GF-D8 (cell line): Measurements from ENCODE around the gene CPZ.

Source experiments
- DNase-seq: peaks from one replicate; lab custom pipeline; 2025; lab: John Stamatoyannopoulos, UW

CPZ gene

GRCh38 chr4:8595237-8596087 is 2.9 kb downstream of the CPZ start:
- DNase-seq = no peak

GRCh38 chr4:8596891-8597290 is 4.3 kb downstream of the CPZ start:
- no peak for DNase-seq

GRCh38 chr4:8597319-8597718 is 4.8 kb downstream of the CPZ start:
- no peak for DNase-seq

GRCh38 chr4:8597791-8598190 is 5.2 kb downstream of the CPZ start:
- DNase-seq = no peak

- no peak for DNase-seq
Observed at GRCh38 chr4:8598391-8599090, 6.0 kb downstream of the CPZ start.

GRCh38 chr4:8599091-8599460 is 6.5 kb downstream of the CPZ start:
- DNase-seq = no peak

GRCh38 chr4:8599657-8600056 is 7.1 kb downstream of the CPZ start:
- DNase-seq = no peak

GRCh38 chr4:8600266-8600665 is 7.7 kb downstream of the CPZ start:
- no peak for DNase-seq

- DNase-seq = no peak
Observed at GRCh38 chr4:8600686-8601085, 8.1 kb downstream of the CPZ start.

- no peak for DNase-seq
Observed at GRCh38 chr4:8601086-8601485, 8.5 kb downstream of the CPZ start.

- DNase-seq = no peak
Observed at GRCh38 chr4:8601556-8601955, 9.0 kb downstream of the CPZ start.

GRCh38 chr4:8602686-8603430 is 10.3 kb downstream of the CPZ start:
- DNase-seq = no peak

GRCh38 chr4:8603931-8604330 is 11.4 kb downstream of the CPZ start:
- DNase-seq = no peak

GRCh38 chr4:8605289-8605688 is 12.7 kb downstream of the CPZ start:
- no peak for DNase-seq

GRCh38 chr4:8606476-8606875 is 13.9 kb downstream of the CPZ start:
- no peak for DNase-seq

- no peak for DNase-seq
Observed at GRCh38 chr4:8606966-8607365, 14.4 kb downstream of the CPZ start.

- DNase-seq = no peak
Observed at GRCh38 chr4:8607603-8608481, 15.3 kb downstream of the CPZ start.

GRCh38 chr4:8608714-8609391 is 16.3 kb downstream of the CPZ start:
- DNase-seq = no peak

GRCh38 chr4:8609406-8609805 is 16.8 kb downstream of the CPZ start:
- no peak for DNase-seq

GRCh38 chr4:8609824-8610350 is 17.3 kb downstream of the CPZ start:
- no peak for DNase-seq
